Esophagus muscularis mucosa (tissue), 4 donors: ENCODE data around the gene IL1RN. TPM values are rescaled to one million over a fixed set of nuclear protein-coding genes. Genes with fewer than 3 reads are reported as not detected.

Experiments used
- DNase-seq: peaks from one replicate; pipeline ENCODE4 v3.0.0-alpha.2; 2017; ENCODE audit errors: extremely low spot score
- H3K27ac ChIP-seq, 4 donors: fragments of 200-600 bp; sonication (generic); replicated peaks in 1 of 4; 1 replicate in 3 of 4; 2 replicates in 1 of 4; pipeline ENCODE4 v1.5.1; 2016 to 2019; ENCODE audit warnings: mild to moderate bottlenecking in 1 of 4
- H3K27me3 ChIP-seq, 4 donors: fragments of 200-600 bp; sonication (generic); one replicate each; pipeline versions ENCODE4 v1.5.1 to v1.6.0; 2016 to 2019
- H3K36me3 ChIP-seq, 4 donors: fragments of 200-600 bp; sonication (generic); one replicate each; pipeline ENCODE4 v1.5.1; 2016 to 2019
- H3K4me1 ChIP-seq, 4 donors: fragments of 200-600 bp; sonication (generic); one replicate each; pipeline ENCODE4 v1.5.1; 2016 to 2019
- H3K4me3 ChIP-seq, 4 donors: fragments of 200-600 bp; sonication (generic); 1 replicate in 2 of 4; 2 replicates in 2 of 4; pipeline ENCODE4 v1.5.1; 2016 to 2019; ENCODE audit warnings: mild to moderate bottlenecking in 4 of 4, moderate library complexity in 1 of 4
- H3K9me3 ChIP-seq, 4 donors: fragments of 200-600 bp; sonication (generic); 1 replicate in 3 of 4; 2 replicates in 1 of 4; pipeline ENCODE4 v1.5.1; 2016 to 2019
- EP300 ChIP-seq: sonication (generic); formaldehyde crosslinking; IDR thresholded peaks from one replicate; pipeline ENCODE4 v1.6.1; 2017; ENCODE audit warnings: antibody characterized with exemption
- POLR2A ChIP-seq: fragments of 450-650 bp; IDR thresholded peaks from one replicate; pipeline ENCODE4 v1.6.1; 2017; ENCODE audit warnings: antibody characterized with exemption, moderate library complexity, mild to moderate bottlenecking, low read depth
- POLR2AphosphoS5 ChIP-seq, 2 donors: sonication (generic); formaldehyde crosslinking; IDR thresholded peaks; one replicate each; pipeline ENCODE4 v1.6.1; 2017; ENCODE audit warnings: antibody characterized with exemption in 2 of 2
- WGBS: methylation state at CpG from one replicate; pipeline ENCODE4 v1.1.5; 2018; 5-methylcytosine and 5-hydroxymethylcytosine counted together
- intact Hi-C: fragments of 100-400 bp; cut with DNase I; formaldehyde crosslinking; loops from one replicate; pipeline ENCODE4 v1.15.1; 2023
- total RNA-seq, 4 donors: library from RNA; depleted of rRNA; stranded (reverse); fragments of >200 nt; gene quantifications; one replicate each; pipeline versions ENCODE4 v1.1.0 to v1.2.1, GENCODE V29; 2016
- TF ChIP-seq, protein P1 (sequence below), 3 experiments: fragments of 200-600 bp in 2 of 3; fragments of 450-650 bp in 1 of 3; sonication (generic) in 2 of 3; IDR thresholded peaks; one replicate each; pipeline ENCODE4 v1.5.1; 2017 to 2019; ENCODE audit warnings: antibody characterized with exemption in 3 of 3, mild to moderate bottlenecking in 2 of 3, moderate library complexity in 1 of 3

IL1RN gene
- total RNA-seq, 4 donors from 2014 or later: 0.40 to 4.1 (median 0.83) TPM; not detected in 1

DNA sequence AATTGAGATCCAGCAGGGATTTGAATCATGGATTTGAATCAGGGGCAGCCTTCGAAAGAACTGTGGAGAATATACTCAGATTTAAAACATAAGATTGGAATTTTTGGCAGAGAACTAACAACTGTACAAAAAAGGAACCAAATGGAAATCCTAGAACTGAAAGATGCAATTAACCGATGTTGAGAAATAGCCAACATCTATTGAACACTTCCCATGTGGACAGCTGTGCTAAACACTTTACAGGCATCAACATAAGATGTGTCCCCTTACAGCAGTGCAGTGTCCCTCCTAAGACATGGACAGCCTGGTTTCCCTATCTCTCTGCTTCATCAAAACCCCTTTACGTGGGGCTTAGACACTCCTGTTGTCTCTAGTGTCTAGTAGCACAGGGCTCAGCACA lies 3.7 kb upstream of the IL1RN start:
- 62% methylated on average over 3 of the region's 3 CpGs for WGBS
- H3K27ac ChIP-seq: no peak overlapping the region

DNA sequence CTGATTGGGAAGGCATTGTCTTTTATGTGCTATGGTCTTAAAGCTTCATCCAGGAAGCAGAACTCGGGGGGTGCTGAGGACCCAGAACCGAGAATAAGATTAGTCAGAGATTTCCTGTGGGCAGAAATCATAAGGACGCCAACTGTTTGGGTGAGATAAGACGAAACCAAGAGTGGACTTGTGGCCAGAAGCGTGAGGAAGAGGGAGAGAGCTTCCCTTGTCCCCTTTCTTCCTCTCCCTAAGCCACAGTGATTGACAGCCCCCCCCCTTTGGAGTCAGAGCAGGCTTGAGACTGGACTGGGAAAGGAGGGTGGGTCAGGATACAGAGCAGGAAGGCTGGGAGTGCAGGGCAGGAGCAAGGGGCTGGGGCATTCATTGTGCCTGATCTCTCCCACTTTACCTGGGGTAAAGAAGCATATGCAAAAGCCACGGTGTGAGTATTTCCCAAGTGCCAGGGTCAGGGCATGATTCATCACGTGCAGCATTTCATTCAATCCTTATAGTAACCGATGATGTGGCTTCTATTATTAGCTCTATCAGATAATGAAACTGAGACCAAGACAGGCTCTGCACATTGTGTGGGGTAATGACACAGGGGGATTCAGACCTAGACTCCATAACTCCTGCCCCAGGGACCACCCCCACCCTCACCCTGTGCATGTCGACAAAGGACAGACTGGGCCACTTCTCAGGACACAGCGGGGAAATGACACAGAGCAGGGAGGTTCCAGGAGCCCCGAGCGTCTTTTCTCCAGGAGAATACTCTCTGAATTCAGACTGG lies 3.0 kb upstream of the IL1RN start:
- 71% methylated on average over 11 of the region's 12 CpGs for WGBS
- Histone ChIP-seq H3K27ac (no peak overlapping the region), H3K4me3 (no peak overlapping the region), H3K27me3 (peaks cover 0 to 14% (median 0%) of the 10 kb centered on the region in 4 donors), H3K9me3 (no peaks in the 10 kb centered on the region), H3K36me3 (no peaks in the 10 kb centered on the region), H3K4me1 (peaks cover 0 to 2% (median 0%) of the 10 kb centered on the region in 4 donors)
- DNase-seq: peak; percentile 80
- intact Hi-C loops: no loop called here
- TF ChIP-seq POLR2AphosphoS5 (IDR thresholded peaks at IDR 0.05) (no peak), EP300 (no peak), POLR2A (no peak)
- TF ChIP-seq, protein P1, sequence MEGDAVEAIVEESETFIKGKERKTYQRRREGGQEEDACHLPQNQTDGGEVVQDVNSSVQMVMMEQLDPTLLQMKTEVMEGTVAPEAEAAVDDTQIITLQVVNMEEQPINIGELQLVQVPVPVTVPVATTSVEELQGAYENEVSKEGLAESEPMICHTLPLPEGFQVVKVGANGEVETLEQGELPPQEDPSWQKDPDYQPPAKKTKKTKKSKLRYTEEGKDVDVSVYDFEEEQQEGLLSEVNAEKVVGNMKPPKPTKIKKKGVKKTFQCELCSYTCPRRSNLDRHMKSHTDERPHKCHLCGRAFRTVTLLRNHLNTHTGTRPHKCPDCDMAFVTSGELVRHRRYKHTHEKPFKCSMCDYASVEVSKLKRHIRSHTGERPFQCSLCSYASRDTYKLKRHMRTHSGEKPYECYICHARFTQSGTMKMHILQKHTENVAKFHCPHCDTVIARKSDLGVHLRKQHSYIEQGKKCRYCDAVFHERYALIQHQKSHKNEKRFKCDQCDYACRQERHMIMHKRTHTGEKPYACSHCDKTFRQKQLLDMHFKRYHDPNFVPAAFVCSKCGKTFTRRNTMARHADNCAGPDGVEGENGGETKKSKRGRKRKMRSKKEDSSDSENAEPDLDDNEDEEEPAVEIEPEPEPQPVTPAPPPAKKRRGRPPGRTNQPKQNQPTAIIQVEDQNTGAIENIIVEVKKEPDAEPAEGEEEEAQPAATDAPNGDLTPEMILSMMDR (IDR thresholded peaks at IDR 0.05): no peak

More for the DNA sequence above, 3.7 kb upstream of the IL1RN start:
- no peak for DNase-seq
- peaks cover 0 to 14% (median 0%) of the 10 kb centered on the region in 4 donors for H3K27me3 ChIP-seq
- H3K4me1 ChIP-seq: peaks cover 0 to 2% (median 0%) of the 10 kb centered on the region in 4 donors
- H3K4me3 ChIP-seq: no peak overlapping the region
- TF ChIP-seq, protein P1 (IDR thresholded peaks at IDR 0.05): no peak
- TF ChIP-seq POLR2A (no peak), EP300 (no peak), POLR2AphosphoS5 (IDR thresholded peaks at IDR 0.05) (no peak)
- no peaks in the 10 kb centered on the region for H3K9me3 ChIP-seq
- no peaks in the 10 kb centered on the region for H3K36me3 ChIP-seq
- intact Hi-C loops: no loop called here

DNA sequence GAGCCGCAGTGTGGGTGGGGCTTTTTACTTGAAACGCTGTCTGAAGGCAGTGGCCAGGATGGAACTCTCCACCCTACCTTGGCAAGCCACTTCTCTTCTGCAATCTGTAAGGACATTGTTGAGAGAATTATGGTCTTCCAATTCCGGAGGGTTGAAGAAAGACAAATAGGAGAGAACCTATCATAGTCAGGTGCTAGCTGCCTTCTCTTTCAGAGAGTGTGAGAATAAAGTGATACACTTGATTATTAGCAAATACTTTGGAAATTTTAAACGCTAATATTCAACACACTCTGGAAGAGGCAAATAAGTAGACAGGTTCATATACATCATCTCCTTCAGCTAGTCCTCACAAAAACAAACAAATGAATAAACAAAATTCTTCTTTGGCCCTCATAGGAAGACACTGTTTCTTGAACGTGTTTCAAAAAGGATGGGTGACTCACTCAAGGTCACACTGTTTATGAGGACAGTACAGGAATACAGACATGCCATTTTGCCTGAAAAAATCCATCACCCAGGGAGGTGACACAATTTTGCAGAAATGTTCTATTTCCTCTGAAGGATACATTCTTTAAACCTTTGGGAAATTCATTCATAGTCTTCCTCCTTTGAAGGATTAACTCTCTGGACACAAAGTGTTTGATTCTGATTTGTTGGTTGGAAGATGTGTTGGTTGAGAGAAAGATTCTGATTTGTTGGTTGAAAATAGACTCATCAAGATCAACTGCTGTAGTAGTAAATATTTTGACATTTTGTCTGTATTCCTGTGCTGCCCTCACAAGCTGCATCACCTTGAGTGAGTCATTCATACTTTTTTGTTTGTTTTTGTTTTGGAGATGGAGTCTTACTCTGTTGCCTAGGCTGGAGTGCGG lies 2.2 kb upstream of the IL1RN start:
- WGBS: 72% methylated on average over 6 of the region's 6 CpGs
- no peak for DNase-seq
- Histone ChIP-seq H3K4me1 (peaks cover 0 to 2% (median 0%) of the 10 kb centered on the region in 4 donors), H3K27me3 (peaks cover 0 to 14% (median 0%) of the 10 kb centered on the region in 4 donors), H3K27ac (no peak overlapping the region), H3K9me3 (no peaks in the 10 kb centered on the region), H3K4me3 (no peak overlapping the region), H3K36me3 (no peaks in the 10 kb centered on the region)
- intact Hi-C loops: no loop called here
- TF ChIP-seq, protein P1 (IDR thresholded peaks at IDR 0.05): no peak
- no peak for TF ChIP-seq POLR2AphosphoS5 (IDR thresholded peaks at IDR 0.05)
- TF ChIP-seq POLR2A: no peak
- TF ChIP-seq EP300: no peak

DNA sequence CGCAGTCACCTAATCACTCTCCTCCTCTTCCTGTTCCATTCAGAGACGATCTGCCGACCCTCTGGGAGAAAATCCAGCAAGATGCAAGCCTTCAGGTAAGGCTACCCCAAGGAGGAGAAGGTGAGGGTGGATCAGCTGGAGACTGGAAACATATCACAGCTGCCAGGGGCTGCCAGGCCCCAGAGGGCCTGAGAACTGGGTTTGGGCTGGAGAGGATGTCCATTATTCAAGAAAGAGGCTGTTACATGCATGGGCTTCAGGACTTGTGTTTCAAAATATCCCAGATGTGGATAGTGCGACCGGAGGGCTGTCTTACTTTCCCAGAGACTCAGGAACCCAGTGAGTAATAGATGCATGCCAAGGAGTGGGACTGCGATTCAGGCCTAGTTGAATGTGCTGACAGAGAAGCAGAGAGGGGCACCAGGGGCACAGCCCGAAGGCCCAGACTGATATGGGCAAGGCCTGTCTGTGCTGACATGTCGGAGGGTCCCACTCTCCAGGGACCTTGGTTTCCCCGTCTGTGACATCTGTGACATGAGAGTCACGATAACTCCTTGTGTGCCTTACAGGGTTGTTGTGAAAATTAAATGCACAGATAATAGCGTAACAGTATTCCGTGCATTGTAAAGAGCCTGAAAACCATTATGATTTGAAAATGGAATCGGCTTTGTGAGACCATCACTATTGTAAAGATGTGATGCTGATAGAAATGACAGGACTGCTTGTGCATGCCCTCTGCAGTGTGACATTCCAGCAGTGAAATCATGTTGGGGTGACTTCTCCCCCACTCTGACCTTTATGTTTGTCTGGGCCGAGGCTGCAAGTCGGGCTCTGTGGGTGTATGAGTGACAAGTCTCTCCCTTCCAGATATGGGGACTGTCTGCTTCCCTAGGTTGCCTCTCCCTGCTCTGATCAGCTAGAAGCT lies 510 bp downstream of the IL1RN start:
- intact Hi-C loops: no loop called here
- Histone ChIP-seq H3K27ac (no peak overlapping the region), H3K36me3 (no peaks in the 10 kb centered on the region), H3K9me3 (no peaks in the 10 kb centered on the region), H3K4me3 (no peak overlapping the region), H3K27me3 (peaks cover 0 to 14% (median 0%) of the 10 kb centered on the region in 4 donors), H3K4me1 (peaks cover 0 to 2% (median 0%) of the 10 kb centered on the region in 4 donors)
- WGBS: 86% methylated on average over 13 of the region's 15 CpGs
- DNase-seq: peak; percentile 86
- TF ChIP-seq, protein P1 (IDR thresholded peaks at IDR 0.05): no peak
- TF ChIP-seq EP300 (no peak), POLR2A (no peak), POLR2AphosphoS5 (IDR thresholded peaks at IDR 0.05) (no peak)
